ENCODE data around the gene TRAP1. TPM values are rescaled to one million over a fixed set of nuclear protein-coding genes. Genes with fewer than 3 reads are reported as not detected.

Gene TRAP1
- total RNA-seq, 1 experiment from 2014 or later: 416 TPM

DNA sequence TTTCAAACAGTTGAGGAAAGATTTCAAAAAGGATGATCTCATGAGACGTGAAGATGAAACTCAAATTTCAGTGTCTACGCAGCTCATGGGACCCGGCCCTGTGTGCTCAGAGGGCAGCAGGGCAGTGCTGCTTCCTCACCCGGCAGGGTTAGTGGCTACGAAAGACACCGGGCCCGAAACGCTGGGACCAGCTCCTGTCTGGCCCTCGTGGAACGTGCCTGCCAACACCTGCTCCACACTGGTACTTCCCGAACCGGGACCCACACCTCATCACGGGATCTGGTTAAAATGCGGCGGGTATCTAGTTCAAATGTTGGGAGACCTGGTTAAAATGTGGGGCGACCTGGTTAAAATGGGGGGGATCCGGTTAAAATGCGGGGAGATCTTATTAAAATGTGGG is 44.1 kb downstream of the TRAP1 start:
- H3K36me3 ChIP-seq (ENCODE audit: control insufficient read depth in 1 of 2, insufficient read depth in 2 of 2, low read length in 2 of 2): peaks cover 13 to 50% of the 10 kb centered on the region in 2 experiments
- H3K79me2 ChIP-seq (ENCODE audit: insufficient read depth, low read length): no peaks in the 10 kb centered on the region
- H3K9me3 ChIP-seq (ENCODE audit: control insufficient read depth in 1 of 2, insufficient read depth in 1 of 2, low read depth in 1 of 2, low read length in 2 of 2): no peaks in the 10 kb centered on the region
- no TSS peak for BruUV-seq (replicated peaks)
- CTCF ChIA-PET: no interaction called here
- H2AFZ ChIP-seq (ENCODE audit: low read depth, low read length, poor library complexity, severe bottlenecking): no peak overlapping the region
- no peaks in the 10 kb centered on the region for H3K4me1 ChIP-seq (ENCODE audit: control insufficient read depth in 1 of 2, insufficient read depth in 2 of 2, low read length in 2 of 2)
- ATAC-seq (no peak), DNase-seq (ENCODE audit: low read depth, low spot score) (no peak)
- H3K9me2 ChIP-seq (ENCODE audit: insufficient read depth): no peaks in the 10 kb centered on the region
- H3K4me3 ChIP-seq (replicated peaks in 1 of 2; ENCODE audit: low read depth in 1 of 2, low read length in 2 of 2): no peak overlapping the region
- no peak overlapping the region for H3K27ac ChIP-seq (ENCODE audit: low read depth, low read length)
- H3K27me3 ChIP-seq (ENCODE audit: insufficient read depth, low read length): no peaks in the 10 kb centered on the region
- TF ChIP-seq ZNF274 (IDR thresholded peaks at IDR 0.05; ENCODE audit: low read depth, low read length) (no peak), ZFX (IDR thresholded peaks at IDR 0.05) (no peak), FOSL1 (IDR thresholded peaks at IDR 0.05; ENCODE audit: low read depth) (no peak), EZH2 (IDR thresholded peaks at IDR 0.05) (no peak), CEBPB (IDR thresholded peaks at IDR 0.05; ENCODE audit: low read depth) (no peak), POLR2AphosphoS5 (IDR thresholded peaks at IDR 0.05; ENCODE audit: low read depth, low read length) (no peak)
- TF ChIP-seq, protein P1, sequence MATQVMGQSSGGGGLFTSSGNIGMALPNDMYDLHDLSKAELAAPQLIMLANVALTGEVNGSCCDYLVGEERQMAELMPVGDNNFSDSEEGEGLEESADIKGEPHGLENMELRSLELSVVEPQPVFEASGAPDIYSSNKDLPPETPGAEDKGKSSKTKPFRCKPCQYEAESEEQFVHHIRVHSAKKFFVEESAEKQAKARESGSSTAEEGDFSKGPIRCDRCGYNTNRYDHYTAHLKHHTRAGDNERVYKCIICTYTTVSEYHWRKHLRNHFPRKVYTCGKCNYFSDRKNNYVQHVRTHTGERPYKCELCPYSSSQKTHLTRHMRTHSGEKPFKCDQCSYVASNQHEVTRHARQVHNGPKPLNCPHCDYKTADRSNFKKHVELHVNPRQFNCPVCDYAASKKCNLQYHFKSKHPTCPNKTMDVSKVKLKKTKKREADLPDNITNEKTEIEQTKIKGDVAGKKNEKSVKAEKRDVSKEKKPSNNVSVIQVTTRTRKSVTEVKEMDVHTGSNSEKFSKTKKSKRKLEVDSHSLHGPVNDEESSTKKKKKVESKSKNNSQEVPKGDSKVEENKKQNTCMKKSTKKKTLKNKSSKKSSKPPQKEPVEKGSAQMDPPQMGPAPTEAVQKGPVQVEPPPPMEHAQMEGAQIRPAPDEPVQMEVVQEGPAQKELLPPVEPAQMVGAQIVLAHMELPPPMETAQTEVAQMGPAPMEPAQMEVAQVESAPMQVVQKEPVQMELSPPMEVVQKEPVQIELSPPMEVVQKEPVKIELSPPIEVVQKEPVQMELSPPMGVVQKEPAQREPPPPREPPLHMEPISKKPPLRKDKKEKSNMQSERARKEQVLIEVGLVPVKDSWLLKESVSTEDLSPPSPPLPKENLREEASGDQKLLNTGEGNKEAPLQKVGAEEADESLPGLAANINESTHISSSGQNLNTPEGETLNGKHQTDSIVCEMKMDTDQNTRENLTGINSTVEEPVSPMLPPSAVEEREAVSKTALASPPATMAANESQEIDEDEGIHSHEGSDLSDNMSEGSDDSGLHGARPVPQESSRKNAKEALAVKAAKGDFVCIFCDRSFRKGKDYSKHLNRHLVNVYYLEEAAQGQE (IDR thresholded peaks at IDR 0.05; ENCODE audit: low read depth): no peak
- H3K9ac ChIP-seq (ENCODE audit: low read length): no peak overlapping the region
- POLR2A ChIA-PET: no interaction called here
- intact Hi-C loops (cut with micrococcal nuclease): no loop called here
- RAD21 ChIA-PET (ENCODE audit: low non-redundant PET in 1 of 2, low total read pairs in 2 of 2, uncharacterized antibody in 2 of 2, unreplicated experiment in 2 of 2): no interaction called here
- H4K20me1 ChIP-seq (ENCODE audit: insufficient read depth): no peaks in the 10 kb centered on the region
- H3K4me2 ChIP-seq (ENCODE audit: low read length): no peak overlapping the region

DNA sequence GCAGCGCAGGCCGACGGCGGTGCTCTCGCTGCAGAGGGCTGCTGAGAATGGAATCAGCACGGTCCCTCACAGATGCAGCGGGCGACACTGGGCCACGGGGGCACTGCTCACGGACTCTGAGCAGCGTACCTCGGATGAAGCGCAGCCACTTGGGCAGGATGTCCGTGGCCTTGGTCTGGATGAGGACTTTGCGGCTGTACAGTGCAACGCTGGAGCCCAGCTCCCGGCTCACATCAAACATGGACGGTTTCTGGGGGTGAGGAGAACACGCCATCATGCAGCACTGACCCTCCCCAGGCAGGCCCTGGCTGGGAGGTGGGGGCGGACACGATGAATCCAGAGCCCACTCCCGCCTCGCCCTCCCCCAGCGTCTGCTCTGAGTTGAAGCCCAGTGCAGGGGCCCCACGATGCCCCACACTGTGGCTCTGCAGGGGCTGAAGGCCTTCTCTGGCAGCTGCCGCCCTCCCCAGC is 44.7 kb downstream of the TRAP1 start:
- intact Hi-C loops (cut with micrococcal nuclease): no loop called here
- TF ChIP-seq POLR2A (IDR thresholded peaks at IDR 0.05; ENCODE audit: borderline replicate concordance, extremely low read depth, insufficient read depth, insufficient read length): no peak
- no peak for TF ChIP-seq ZFX (IDR thresholded peaks at IDR 0.05)
- TF ChIP-seq ELF1 (IDR thresholded peaks at IDR 0.05; ENCODE audit: borderline replicate concordance, low read depth): no peak
- TF ChIP-seq JUND (IDR thresholded peaks at IDR 0.05): no peak
- no peak for TF ChIP-seq RAD21 (IDR thresholded peaks at IDR 0.05; ENCODE audit: low read depth)
- no peak for TF ChIP-seq ZNF274 (IDR thresholded peaks at IDR 0.05; ENCODE audit: low read depth, low read length)
- no peak for TF ChIP-seq EZH2phosphoT487 (IDR thresholded peaks at IDR 0.05; ENCODE audit: borderline replicate concordance)
- no peak for TF ChIP-seq CEBPB (IDR thresholded peaks at IDR 0.05; ENCODE audit: low read depth)
- no peak for TF ChIP-seq SRF (IDR thresholded peaks at IDR 0.05; ENCODE audit: low read depth)
- no peak for TF ChIP-seq EZH2 (IDR thresholded peaks at IDR 0.05)
- TF ChIP-seq, protein P1 (IDR thresholded peaks at IDR 0.05; ENCODE audit: low read depth): no peak
- TF ChIP-seq SP1 (IDR thresholded peaks at IDR 0.05; ENCODE audit: low read depth): no peak
- TF ChIP-seq TCF7L2 (IDR thresholded peaks at IDR 0.05; ENCODE audit: borderline replicate concordance, extremely low read depth, insufficient read depth, insufficient read length): no peak

More for the DNA sequence above, 44.7 kb downstream of the TRAP1 start:
- Histone ChIP-seq H3K4me3 (replicated peaks in 1 of 2; ENCODE audit: low read depth in 1 of 2, low read length in 2 of 2) (no peak overlapping the region), H3K4me2 (ENCODE audit: low read length) (no peak overlapping the region), H3K27me3 (ENCODE audit: insufficient read depth, low read length) (no peaks in the 10 kb centered on the region), H3K9me2 (ENCODE audit: insufficient read depth) (no peaks in the 10 kb centered on the region), H3K36me3 (ENCODE audit: control insufficient read depth in 1 of 2, insufficient read depth in 2 of 2, low read length in 2 of 2) (peaks cover 7 to 50% of the 10 kb centered on the region in 2 experiments), H3K9me3 (ENCODE audit: control insufficient read depth in 1 of 2, insufficient read depth in 1 of 2, low read depth in 1 of 2, low read length in 2 of 2) (no peaks in the 10 kb centered on the region), H3K9ac (ENCODE audit: low read length) (no peak overlapping the region), H4K20me1 (ENCODE audit: insufficient read depth) (no peaks in the 10 kb centered on the region), H3K4me1 (ENCODE audit: control insufficient read depth in 1 of 2, insufficient read depth in 2 of 2, low read length in 2 of 2) (no peaks in the 10 kb centered on the region), H3K79me2 (ENCODE audit: insufficient read depth, low read length) (no peaks in the 10 kb centered on the region), H3K27ac (ENCODE audit: low read depth, low read length) (no peak overlapping the region), H2AFZ (ENCODE audit: low read depth, low read length, poor library complexity, severe bottlenecking) (no peak overlapping the region)
- ChIA-PET RAD21 (ENCODE audit: low non-redundant PET in 1 of 2, low total read pairs in 2 of 2, uncharacterized antibody in 2 of 2, unreplicated experiment in 2 of 2) (no interaction called here), CTCF (no interaction called here), POLR2A (no interaction called here)
- ATAC-seq: no peak
- BruUV-seq (replicated peaks): no TSS peak
- no peak for DNase-seq (ENCODE audit: low read depth, low spot score)
